ENCODE measurements around the gene AVL9. TPM values are rescaled to one million over a fixed set of nuclear protein-coding genes. Genes with fewer than 3 reads are reported as not detected.
A peak's percentile ranks its signal among the peaks of the same experiment; 100 is the strongest.

The AVL9 gene
- total RNA-seq, 6 donors from 2014 or later = 26.9 to 68.1 (median 37.1) TPM

DNA sequence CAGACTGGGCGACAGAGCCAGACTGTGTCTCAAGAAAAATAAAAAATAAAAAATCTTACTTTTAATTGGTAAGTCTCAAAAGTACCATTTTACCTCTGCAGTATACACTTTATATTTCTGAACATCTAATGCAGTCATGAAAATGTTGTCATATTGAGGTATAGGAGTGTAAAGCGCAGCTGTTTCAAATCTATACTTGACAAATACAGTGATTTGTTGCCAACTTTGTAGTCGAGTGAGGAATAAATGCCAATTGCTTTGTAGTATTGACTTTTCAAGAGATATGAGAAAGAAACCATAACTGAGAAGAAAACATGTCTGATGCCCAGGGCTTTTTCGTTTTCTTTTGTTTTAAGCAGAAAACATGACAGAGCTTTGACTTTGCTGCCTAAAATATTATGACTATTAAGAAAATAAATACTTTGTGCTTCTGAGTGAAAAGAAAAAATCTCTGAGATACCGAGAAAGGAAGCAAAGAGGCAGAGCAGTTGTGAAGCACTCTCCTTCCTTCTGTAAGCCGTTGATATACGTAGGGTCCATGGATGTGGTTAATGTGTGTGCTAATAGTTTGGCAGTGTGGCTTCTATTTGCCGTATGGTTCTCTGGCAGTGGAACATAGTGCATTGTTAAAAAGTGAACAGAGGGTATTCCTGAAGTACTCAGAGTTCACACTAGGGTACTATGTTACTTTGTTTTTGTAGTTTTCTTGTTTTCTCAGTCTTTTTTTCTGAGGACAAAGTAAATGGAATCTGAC is 38.2 kb downstream of the AVL9 start:
- H3K27ac ChIP-seq = no peak overlapping the region
- WGBS, 2 donors = 59 to 64% methylated on average over 8 of the region's 8 CpGs
- TF ChIP-seq, protein P1, sequence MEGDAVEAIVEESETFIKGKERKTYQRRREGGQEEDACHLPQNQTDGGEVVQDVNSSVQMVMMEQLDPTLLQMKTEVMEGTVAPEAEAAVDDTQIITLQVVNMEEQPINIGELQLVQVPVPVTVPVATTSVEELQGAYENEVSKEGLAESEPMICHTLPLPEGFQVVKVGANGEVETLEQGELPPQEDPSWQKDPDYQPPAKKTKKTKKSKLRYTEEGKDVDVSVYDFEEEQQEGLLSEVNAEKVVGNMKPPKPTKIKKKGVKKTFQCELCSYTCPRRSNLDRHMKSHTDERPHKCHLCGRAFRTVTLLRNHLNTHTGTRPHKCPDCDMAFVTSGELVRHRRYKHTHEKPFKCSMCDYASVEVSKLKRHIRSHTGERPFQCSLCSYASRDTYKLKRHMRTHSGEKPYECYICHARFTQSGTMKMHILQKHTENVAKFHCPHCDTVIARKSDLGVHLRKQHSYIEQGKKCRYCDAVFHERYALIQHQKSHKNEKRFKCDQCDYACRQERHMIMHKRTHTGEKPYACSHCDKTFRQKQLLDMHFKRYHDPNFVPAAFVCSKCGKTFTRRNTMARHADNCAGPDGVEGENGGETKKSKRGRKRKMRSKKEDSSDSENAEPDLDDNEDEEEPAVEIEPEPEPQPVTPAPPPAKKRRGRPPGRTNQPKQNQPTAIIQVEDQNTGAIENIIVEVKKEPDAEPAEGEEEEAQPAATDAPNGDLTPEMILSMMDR (IDR thresholded peaks at IDR 0.05) = no peak
- no peak for TF ChIP-seq POLR2AphosphoS5 (IDR thresholded peaks at IDR 0.05)
- DNase-seq (no peak), ATAC-seq (ENCODE audit: low FRiP score in 2 of 2) (peak in 1 of 2 donors; percentile 41)
- H3K4me1 ChIP-seq = peaks cover 6 to 14% (median 9%) of the 10 kb centered on the region in 4 donors
- H3K4me3 ChIP-seq = no peak overlapping the region
- no peaks in the 10 kb centered on the region for H3K27me3 ChIP-seq
- no peaks in the 10 kb centered on the region for H3K9me3 ChIP-seq
- peaks cover 0 to 6% (median 0%) of the 10 kb centered on the region in 4 donors for H3K36me3 ChIP-seq

DNA sequence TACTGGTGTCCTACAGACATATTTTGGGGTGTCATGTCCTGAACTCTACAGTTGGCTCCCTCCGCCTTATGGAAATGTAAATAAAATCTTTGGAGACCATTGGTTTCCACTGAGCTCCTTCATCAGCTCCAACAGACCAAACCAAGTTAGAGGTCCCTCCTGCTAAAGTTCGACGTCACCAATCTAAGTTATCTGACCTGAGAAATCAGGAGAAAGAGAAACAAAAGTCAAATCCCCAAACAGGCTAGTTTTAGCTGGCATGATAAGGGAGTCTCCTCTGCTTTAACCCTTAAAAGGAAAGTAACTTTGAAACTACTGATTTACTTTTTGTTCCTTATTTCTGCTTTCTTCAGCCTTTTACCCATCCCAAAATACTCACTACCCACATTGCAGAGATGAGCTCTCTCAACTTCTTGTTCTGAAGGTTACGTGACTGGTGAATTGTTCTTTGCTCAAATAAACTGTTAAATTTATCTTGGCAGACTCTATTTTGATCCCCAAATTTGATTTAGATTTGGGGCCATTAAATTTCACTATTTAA is 39.9 kb downstream of the AVL9 start:
- Histone ChIP-seq H3K27me3 (no peaks in the 10 kb centered on the region), H3K9me3 (no peaks in the 10 kb centered on the region), H3K36me3 (peaks cover 0 to 5% (median 0%) of the 10 kb centered on the region in 4 donors), H3K4me3 (no peak overlapping the region), H3K4me1 (peaks cover 6 to 14% (median 9%) of the 10 kb centered on the region in 4 donors), H3K27ac (no peak overlapping the region)
- TF ChIP-seq POLR2A (IDR thresholded peaks at IDR 0.05) (no peak), POLR2AphosphoS5 (IDR thresholded peaks at IDR 0.05) (no peak), EP300 (IDR thresholded peaks at IDR 0.05) (no peak)
- TF ChIP-seq, protein P1 (IDR thresholded peaks at IDR 0.05) = no peak
- ATAC-seq (ENCODE audit: low FRiP score in 2 of 2) (no peak), DNase-seq (no peak)
- 69 to 88% methylated on average over 4 of the region's 4 CpGs for WGBS, 2 donors

DNA sequence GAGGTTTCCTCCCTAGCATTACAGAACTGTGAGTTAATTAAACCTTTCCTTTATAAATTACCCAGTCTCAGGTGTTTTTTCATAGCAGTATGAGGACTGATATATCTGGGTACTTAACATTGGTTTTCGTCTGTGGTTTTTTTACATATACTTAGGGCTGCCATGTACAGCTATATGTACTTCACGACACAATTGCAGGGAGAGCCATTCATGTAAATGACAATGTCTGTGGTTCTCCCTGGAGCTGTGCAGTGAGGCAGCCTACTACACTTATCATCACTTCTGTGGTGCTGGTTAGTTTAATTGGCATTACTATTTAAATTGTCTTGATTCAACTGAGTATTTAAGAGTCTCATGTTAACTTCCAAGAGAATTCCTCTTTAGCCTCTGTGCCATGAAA is 40.7 kb downstream of the AVL9 start:
- H3K9me3 ChIP-seq = no peaks in the 10 kb centered on the region
- H3K27ac ChIP-seq = no peak overlapping the region
- peaks cover 6 to 14% (median 9%) of the 10 kb centered on the region in 4 donors for H3K4me1 ChIP-seq
- TF ChIP-seq, protein P1 (IDR thresholded peaks at IDR 0.05) = no peak
- no peak for TF ChIP-seq EP300 (IDR thresholded peaks at IDR 0.05)
- no peak for TF ChIP-seq POLR2A (IDR thresholded peaks at IDR 0.05)
- no peak for TF ChIP-seq POLR2AphosphoS5 (IDR thresholded peaks at IDR 0.05)
- peaks cover 0 to 5% (median 0%) of the 10 kb centered on the region in 4 donors for H3K36me3 ChIP-seq
- H3K27me3 ChIP-seq = no peaks in the 10 kb centered on the region
- no peak for ATAC-seq (ENCODE audit: low FRiP score in 2 of 2)
- DNase-seq = no peak
- WGBS, 2 donors = 93 to 96% methylated on average over 2 of the region's 2 CpGs
- no peak overlapping the region for H3K4me3 ChIP-seq

DNA sequence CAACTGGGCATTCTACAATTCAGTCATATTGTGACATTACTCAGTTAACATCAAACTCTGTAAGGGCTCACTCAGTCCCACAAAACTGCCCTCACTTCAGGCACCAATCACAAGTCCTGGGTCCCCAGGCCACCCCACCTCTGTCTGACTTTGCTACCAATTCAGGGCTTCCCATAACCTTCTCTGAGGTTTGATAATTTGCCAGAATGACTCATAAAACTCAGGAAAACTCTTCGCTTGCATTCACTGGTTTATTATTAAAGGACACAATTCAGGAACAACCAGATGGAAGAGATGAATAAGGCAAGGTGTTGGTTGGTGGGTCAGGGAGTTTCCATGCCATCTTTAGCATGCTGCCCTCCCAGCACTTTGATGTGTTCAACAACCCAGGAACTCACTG is 41.3 kb downstream of the AVL9 start:
- Histone ChIP-seq H3K4me1 (peaks cover 6 to 14% (median 9%) of the 10 kb centered on the region in 4 donors), H3K27me3 (no peaks in the 10 kb centered on the region), H3K27ac (no peak overlapping the region), H3K36me3 (peaks cover 0 to 2% (median 0%) of the 10 kb centered on the region in 4 donors), H3K4me3 (no peak overlapping the region), H3K9me3 (no peaks in the 10 kb centered on the region)
- TF ChIP-seq, protein P1 (IDR thresholded peaks at IDR 0.05) = no peak
- TF ChIP-seq POLR2AphosphoS5 (IDR thresholded peaks at IDR 0.05) (no peak), EP300 (IDR thresholded peaks at IDR 0.05) (no peak), POLR2A (IDR thresholded peaks at IDR 0.05) (no peak)
- 0 to 36% methylated on average over 1 of the region's 1 CpG for WGBS, 2 donors
- ATAC-seq (ENCODE audit: low FRiP score in 2 of 2) = no peak
- DNase-seq = no peak
